Activated T-cell treated with anti-CD3 and anti-CD28 coated beads, Interleukin-2, amount 50 U/mL, for 4 hours (primary cell): Measurements from ENCODE around the gene TAF13. TPM values are rescaled to one million over a fixed set of nuclear protein-coding genes. Genes with fewer than 3 reads are reported as not detected.
"Not testable (repeated sequence)": the region's sequence is repeated elsewhere in the genome, so short reads cannot be mapped to it uniquely, and the experiment has no call there.

Experiments
- ATAC-seq, 2 donors: fragments of 200-7000 bp; cut with Tn5 transposase; one replicate each; pipeline ENCODE4 v1.10.0; 2021
- DNase-seq: peaks from one replicate; pipeline ENCODE4 v3.0.0-alpha.2; 2020
- H3K27me3 Mint-ChIP-seq: one replicate; pipeline ENCODE4 v1.8.0; 2021; ENCODE audit warnings: low read depth, mixed read lengths
- H3K36me3 Mint-ChIP-seq: one replicate; pipeline ENCODE4 v1.8.0; 2022; ENCODE audit warnings: mixed read lengths; ENCODE audit not compliant: insufficient read depth
- H3K4me1 Mint-ChIP-seq: one replicate; pipeline ENCODE4 v1.8.0; 2021; ENCODE audit warnings: low read depth, mixed read lengths
- H3K4me3 Mint-ChIP-seq: one replicate; pipeline ENCODE4 v1.8.0; 2021; ENCODE audit warnings: mild to moderate bottlenecking, moderate library complexity, mixed read lengths
- H3K9me3 Mint-ChIP-seq: one replicate; pipeline ENCODE4 v1.8.0; 2021; ENCODE audit warnings: mixed read lengths
- total RNA-seq, 3 donors: library from RNA; stranded (reverse); gene quantifications; one replicate each; pipeline ENCODE4 v1.2.1, GENCODE V29; 2021

The TAF13 gene
- total RNA-seq, 3 donors from 2014 or later = 38.1 to 43.5 (median 43.3) TPM

DNA sequence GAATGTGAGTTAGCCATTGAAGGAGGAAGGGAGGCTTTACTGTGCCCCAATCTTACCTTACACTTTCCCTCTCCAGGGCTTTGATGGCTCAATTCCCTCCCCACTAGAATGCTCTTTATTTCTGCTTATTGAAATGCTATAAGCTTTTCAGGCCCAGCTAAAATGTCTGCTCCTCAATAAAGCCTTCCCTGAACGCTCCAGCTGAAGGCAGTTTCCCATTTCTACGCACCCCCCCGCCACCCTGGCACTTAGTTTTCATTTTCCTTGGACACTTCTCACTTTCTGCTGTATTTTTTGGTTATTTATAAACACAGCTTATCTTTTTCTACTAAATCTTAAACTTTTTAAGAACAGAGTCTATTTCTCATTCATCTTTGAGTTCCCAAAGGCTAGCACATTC lies 7.7 kb upstream of the TAF13 start:
- Mint-ChIP-seq H3K9me3 (no peaks in the 10 kb centered on the region), H3K4me3 (no peak overlapping the region)
- ATAC-seq = no peak

GRCh38 chr1:109080441-109081082 lies 4.8 kb upstream of the TAF13 start:
- Mint-ChIP-seq H3K36me3 (no peaks in the 10 kb centered on the region), H3K4me1 (peaks cover 7% of the 10 kb centered on the region), H3K9me3 (no peaks in the 10 kb centered on the region), H3K4me3 (no peak overlapping the region), H3K27me3 (no peaks in the 10 kb centered on the region)
- DNase-seq = no peak
- ATAC-seq = no peak

More for the DNA sequence above, 7.7 kb upstream of the TAF13 start:
- Mint-ChIP-seq H3K36me3 (no peaks in the 10 kb centered on the region), H3K4me1 (no peaks in the 10 kb centered on the region), H3K27me3 (no peaks in the 10 kb centered on the region)
- DNase-seq = no peak

DNA sequence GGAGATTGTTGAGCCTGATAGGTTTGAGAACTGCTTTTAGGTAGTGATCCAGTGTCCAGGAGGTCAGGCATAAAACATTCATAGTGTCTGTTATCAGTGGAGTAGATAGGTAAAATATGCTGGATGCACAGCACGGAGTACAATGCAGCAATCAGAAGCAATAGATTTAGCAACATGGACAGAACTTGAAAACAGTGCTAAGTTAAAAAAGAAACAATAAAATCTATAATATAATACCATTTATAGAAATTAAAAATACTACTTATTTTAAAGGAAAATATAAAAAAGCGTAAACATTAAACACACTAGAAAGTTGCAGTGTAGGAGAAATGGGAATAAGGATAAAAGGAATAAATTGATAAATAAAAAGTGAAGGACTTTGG lies 3.4 kb upstream of the TAF13 start:
- Mint-ChIP-seq H3K27me3 (no peaks in the 10 kb centered on the region), H3K9me3 (no peaks in the 10 kb centered on the region), H3K36me3 (peaks cover 1% of the 10 kb centered on the region), H3K4me3 (no peak overlapping the region), H3K4me1 (peaks cover 15% of the 10 kb centered on the region)
- DNase-seq = no peak
- no peak for ATAC-seq

DNA sequence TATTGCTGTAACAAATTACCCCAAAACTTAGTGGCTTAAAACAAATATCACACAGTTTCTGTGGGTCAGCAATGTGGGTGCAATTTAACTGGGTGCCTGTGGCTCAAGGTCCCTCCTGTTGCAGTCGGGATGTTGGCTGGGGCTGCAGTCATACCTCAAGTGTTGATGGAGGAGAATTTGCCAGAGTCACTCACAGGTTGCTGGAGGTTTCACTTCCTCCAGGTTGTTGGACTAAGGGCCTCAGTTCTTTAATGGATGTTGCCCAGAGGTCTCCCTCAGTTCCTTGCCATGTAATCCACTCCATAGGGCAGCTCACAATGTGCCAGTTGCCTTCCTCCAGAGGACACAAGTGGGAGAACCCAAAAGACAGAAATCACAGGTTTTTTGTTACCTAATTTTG lies 2.5 kb upstream of the TAF13 start:
- H3K9me3 Mint-ChIP-seq = no peaks in the 10 kb centered on the region
- no peak for DNase-seq
- H3K27me3 Mint-ChIP-seq = no peaks in the 10 kb centered on the region
- peaks cover 3% of the 10 kb centered on the region for H3K36me3 Mint-ChIP-seq
- H3K4me1 Mint-ChIP-seq = peaks cover 17% of the 10 kb centered on the region
- no peak for ATAC-seq
- no peak overlapping the region for H3K4me3 Mint-ChIP-seq

DNA sequence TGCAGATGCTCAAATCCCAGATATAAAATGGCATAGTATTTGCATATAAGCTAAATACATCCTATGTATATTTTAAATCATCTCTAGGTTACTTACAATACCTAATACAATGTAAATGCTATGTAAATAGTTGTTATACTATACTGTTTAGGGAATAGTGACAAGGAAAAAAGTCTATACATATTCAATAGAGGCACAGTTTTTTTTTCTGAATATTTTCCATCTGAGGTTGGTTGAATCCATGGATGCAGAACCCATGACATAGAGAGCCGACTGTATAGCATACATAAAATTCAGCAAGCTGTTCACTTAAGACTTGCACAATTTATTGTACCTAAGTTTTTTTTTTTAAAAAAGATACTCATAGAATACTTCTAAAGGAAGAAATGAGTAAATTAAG lies 6.5 kb downstream of the TAF13 start:
- H3K4me3 Mint-ChIP-seq = no peak overlapping the region
- ATAC-seq (no peak), DNase-seq (no peak)
- peaks cover 22% of the 10 kb centered on the region for H3K36me3 Mint-ChIP-seq
- H3K4me1 Mint-ChIP-seq = peaks cover 6% of the 10 kb centered on the region
- H3K9me3 Mint-ChIP-seq = no peaks in the 10 kb centered on the region
- H3K27me3 Mint-ChIP-seq = no peaks in the 10 kb centered on the region

DNA sequence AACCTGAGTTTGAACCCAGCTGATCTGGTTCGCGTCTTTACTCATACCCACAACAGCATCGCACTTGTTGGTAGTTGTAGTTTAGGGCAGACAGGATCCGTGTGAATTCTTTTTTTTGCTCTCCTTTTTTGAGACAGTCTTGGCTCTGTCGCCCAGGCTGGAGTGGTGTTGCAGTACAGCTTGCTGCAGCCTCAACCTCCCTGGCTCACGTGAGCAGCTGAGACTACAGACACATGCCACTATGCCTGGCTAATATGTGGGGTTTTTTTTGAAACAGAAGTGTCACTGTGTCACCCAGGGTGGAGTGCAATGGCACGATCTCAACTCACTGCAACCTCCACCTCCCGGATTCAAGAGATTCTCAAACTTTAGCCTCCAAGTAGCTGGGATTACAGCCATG lies 7.9 kb downstream of the TAF13 start:
- H3K4me3 Mint-ChIP-seq = no peak overlapping the region
- H3K9me3 Mint-ChIP-seq = no peaks in the 10 kb centered on the region
- no peak for DNase-seq
- peaks cover 3% of the 10 kb centered on the region for H3K4me1 Mint-ChIP-seq
- no peak for ATAC-seq
- peaks cover 17% of the 10 kb centered on the region for H3K36me3 Mint-ChIP-seq
- no peaks in the 10 kb centered on the region for H3K27me3 Mint-ChIP-seq

DNA sequence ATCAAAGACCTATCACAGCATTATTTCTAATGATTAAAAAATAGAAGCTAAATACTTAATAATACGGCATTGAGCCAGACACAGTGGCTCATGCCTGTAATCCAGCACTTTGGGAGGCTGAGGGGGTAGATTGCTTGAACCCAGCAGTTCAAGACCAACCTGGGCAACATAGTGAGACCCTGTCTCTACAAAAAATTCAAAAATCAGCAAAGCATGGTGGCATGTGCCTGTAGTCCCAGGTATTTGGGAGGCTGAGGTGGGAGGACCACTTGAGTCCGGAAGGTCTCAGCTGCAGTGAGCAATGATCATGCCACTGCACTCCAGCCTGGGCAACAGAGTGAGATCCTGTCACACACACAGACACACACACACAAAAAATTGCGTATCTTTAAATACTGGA lies 10.7 kb downstream of the TAF13 start:
- no peak for DNase-seq
- no peak for ATAC-seq
- Mint-ChIP-seq H3K9me3 (no peaks in the 10 kb centered on the region), H3K4me3 (no peak overlapping the region), H3K36me3 (peaks cover 12% of the 10 kb centered on the region), H3K4me1 (no peaks in the 10 kb centered on the region), H3K27me3 (no peaks in the 10 kb centered on the region)

DNA sequence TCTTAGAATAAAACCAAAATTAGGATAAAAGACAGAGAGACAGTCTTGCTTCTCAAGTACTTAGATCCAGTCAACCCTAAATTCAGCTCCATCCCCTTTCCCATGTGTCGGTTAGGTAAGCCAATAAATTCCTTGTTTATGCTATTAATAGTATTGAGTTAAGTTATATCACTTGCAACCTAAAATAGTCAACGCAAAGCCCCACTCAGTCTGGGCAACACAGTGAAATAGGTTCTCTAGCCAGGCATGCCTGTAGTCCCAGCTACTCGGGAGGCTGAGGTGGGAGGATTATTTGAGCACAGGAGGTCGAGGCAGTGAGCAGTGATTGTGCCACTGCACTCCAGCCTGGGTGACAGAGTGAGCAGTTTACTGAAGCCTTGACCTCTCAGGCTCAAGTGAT lies 14.6 kb downstream of the TAF13 start:
- H3K4me1 Mint-ChIP-seq = no peaks in the 10 kb centered on the region
- H3K27me3 Mint-ChIP-seq = no peaks in the 10 kb centered on the region
- H3K9me3 Mint-ChIP-seq = no peaks in the 10 kb centered on the region
- peaks cover 5% of the 10 kb centered on the region for H3K36me3 Mint-ChIP-seq
- no peak for DNase-seq
- H3K4me3 Mint-ChIP-seq = no peak overlapping the region
- ATAC-seq = no peak

DNA sequence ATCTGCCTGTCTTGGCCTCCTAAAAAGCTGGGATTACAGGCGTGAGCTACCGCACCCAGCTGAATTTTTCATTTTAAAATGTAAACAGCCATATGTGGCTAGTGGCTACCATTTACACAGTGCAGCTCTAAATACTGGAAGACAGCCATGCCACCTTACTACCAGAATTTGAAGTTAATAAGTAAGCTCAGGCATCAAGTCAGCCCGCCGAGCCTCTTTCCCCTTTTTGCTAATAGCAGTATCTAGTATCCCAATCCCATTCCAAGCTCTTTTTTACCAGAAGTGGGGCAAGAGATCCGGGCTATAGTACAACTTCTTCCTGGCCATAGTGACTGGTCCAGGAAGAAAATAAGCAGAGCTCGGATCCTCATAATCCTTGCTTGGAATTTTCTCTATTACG lies 15.1 kb downstream of the TAF13 start:
- no peak for DNase-seq
- peaks cover 5% of the 10 kb centered on the region for H3K36me3 Mint-ChIP-seq
- no peaks in the 10 kb centered on the region for H3K9me3 Mint-ChIP-seq
- ATAC-seq = no peak
- no peaks in the 10 kb centered on the region for H3K27me3 Mint-ChIP-seq
- H3K4me1 Mint-ChIP-seq = no peaks in the 10 kb centered on the region
- no peak overlapping the region for H3K4me3 Mint-ChIP-seq

GRCh38 chr1:109059026-109059425 lies 16.8 kb downstream of the TAF13 start:
- no peak overlapping the region for H3K4me3 Mint-ChIP-seq
- no peaks in the 10 kb centered on the region for H3K27me3 Mint-ChIP-seq
- no peaks in the 10 kb centered on the region for H3K9me3 Mint-ChIP-seq
- no peak for ATAC-seq
- H3K36me3 Mint-ChIP-seq = no peaks in the 10 kb centered on the region
- no peak for DNase-seq
- H3K4me1 Mint-ChIP-seq = no peaks in the 10 kb centered on the region

DNA sequence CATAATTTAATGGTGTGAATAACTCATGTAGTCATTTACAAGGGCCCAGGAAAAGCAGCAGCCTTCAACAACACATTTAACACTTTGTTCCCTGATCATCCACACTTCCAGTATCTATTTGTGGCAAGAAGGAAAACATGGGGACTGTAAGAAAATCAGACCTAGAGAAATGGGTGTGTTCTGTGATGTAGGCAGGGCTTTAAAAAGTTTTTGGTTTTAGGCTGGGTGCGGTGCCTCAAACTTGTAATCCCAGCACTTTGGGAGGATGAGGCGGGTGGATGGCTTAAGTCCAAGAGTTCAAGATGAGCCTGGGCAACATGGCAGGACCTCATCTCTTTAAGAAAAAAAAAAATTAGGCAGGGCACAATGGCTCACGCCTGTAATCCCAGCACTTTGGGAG lies 19.7 kb downstream of the TAF13 start:
- H3K36me3 Mint-ChIP-seq = no peaks in the 10 kb centered on the region

GRCh38 chr1:109052145-109052544 lies 23.7 kb downstream of the TAF13 start:
- H3K36me3 Mint-ChIP-seq, H3K4me3 Mint-ChIP-seq, H3K9me3 Mint-ChIP-seq, DNase-seq, ATAC-seq, H3K27me3 Mint-ChIP-seq, H3K4me1 Mint-ChIP-seq: not testable (repeated sequence)

More for the DNA sequence above, 19.7 kb downstream of the TAF13 start:
- H3K9me3 Mint-ChIP-seq = no peaks in the 10 kb centered on the region
- H3K27me3 Mint-ChIP-seq = no peaks in the 10 kb centered on the region
- no peaks in the 10 kb centered on the region for H3K4me1 Mint-ChIP-seq
- H3K4me3 Mint-ChIP-seq = no peak overlapping the region
- ATAC-seq (no peak), DNase-seq (no peak)

DNA sequence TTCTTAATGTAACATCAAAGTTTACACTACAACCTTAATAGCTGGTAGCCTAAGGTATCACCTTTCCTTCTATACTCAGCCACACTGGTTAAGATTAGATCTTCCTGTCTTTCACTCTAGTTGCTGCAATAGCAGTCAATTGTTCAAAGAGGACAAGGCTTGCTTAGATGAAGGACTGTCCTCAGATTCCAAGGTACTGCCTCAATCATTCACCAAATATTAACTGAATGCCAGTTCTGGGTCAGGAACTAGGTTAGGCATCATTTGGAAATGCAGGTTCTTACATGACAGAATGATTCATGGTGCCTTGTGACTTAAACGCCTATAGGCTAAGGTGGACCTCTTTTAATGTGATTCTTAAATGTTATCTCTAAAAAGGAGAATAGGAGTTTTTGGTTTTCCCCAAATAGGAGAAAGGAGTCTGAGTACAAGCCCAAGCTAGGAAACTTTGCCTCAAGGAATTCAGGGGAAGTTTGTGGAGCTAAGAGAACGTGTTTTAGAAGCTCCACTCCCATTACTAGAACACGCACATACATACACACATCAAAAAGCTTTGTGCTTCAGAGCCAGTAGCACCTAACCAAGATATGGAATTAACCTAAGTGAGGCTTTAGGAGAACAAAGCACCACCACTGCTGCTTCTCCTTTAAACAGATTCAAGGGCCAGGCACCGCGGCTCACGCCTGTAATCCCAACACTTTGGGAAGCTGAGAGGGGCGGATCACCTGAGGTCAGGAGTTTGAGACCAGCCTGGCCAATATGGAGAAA lies 25.4 kb downstream of the TAF13 start:
- no peak overlapping the region for H3K4me3 Mint-ChIP-seq
- peaks cover 6% of the 10 kb centered on the region for H3K27me3 Mint-ChIP-seq
- no peaks in the 10 kb centered on the region for H3K4me1 Mint-ChIP-seq
- H3K9me3 Mint-ChIP-seq = no peaks in the 10 kb centered on the region
- DNase-seq (no peak), ATAC-seq (no peak)
- H3K36me3 Mint-ChIP-seq = no peaks in the 10 kb centered on the region

DNA sequence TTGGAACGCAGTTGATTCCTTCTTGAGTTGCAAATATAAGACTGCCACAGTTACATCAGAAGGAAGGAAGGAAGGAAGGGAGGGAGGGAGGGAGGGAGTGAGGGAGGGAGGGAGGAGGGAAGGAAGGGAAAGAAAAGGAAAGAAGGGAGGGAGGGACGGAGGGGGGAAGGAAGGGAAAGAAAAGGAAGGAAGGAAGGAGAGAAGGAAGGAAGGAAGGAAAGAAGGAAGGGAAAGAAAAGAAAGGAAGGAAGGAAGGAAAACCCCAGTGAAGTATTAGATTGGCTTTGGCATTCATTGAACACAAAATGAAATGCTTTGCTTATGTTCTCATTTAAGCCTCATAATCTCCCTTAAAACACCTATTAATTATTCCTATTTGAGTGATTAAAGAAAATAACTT lies 27.5 kb downstream of the TAF13 start:
- no peak overlapping the region for H3K4me3 Mint-ChIP-seq

DNA sequence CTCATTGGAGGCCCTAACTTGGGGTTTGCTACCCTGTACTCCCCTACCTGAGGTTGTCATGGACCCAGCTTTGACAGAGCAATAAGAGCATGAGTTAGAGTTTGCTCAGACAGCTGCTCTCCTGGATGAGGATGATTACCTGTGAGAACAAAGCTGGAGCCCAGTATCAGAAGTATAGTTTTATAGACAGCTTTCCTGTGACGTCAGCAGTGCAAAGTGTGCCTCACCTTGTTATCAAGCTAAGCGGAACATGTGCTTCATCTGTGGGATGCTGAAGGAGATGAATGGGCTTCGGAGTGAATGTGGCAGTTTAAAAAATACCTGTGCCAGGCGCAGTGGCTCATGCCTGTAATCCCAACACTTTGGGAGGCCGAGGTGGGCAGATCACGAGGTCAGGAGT lies 28.5 kb downstream of the TAF13 start:
- Mint-ChIP-seq H3K27me3 (peaks cover 6% of the 10 kb centered on the region), H3K4me3 (no peak overlapping the region), H3K4me1 (peaks cover 2% of the 10 kb centered on the region), H3K9me3 (no peaks in the 10 kb centered on the region), H3K36me3 (no peaks in the 10 kb centered on the region)
- no peak for DNase-seq
- ATAC-seq = no peak

More for the DNA sequence above, 27.5 kb downstream of the TAF13 start:
- no peaks in the 10 kb centered on the region for H3K36me3 Mint-ChIP-seq
- ATAC-seq (no peak), DNase-seq (no peak)
- no peaks in the 10 kb centered on the region for H3K9me3 Mint-ChIP-seq
- peaks cover 6% of the 10 kb centered on the region for H3K27me3 Mint-ChIP-seq
- no peaks in the 10 kb centered on the region for H3K4me1 Mint-ChIP-seq
